Esophagus muscularis mucosa (tissue), 4 donors: ENCODE data around the gene FBXO45.

Experiments
- EP300 ChIP-seq: sonication (generic); formaldehyde crosslinking; IDR thresholded peaks from one replicate; pipeline ENCODE4 v1.6.1; 2017; ENCODE audit warnings: antibody characterized with exemption
- POLR2A ChIP-seq: fragments of 450-650 bp; IDR thresholded peaks from one replicate; pipeline ENCODE4 v1.6.1; 2017; ENCODE audit warnings: antibody characterized with exemption, moderate library complexity, mild to moderate bottlenecking, low read depth
- POLR2AphosphoS5 ChIP-seq, 2 donors: sonication (generic); formaldehyde crosslinking; IDR thresholded peaks; one replicate each; pipeline ENCODE4 v1.6.1; 2017; ENCODE audit warnings: antibody characterized with exemption in 2 of 2
- TF ChIP-seq, protein P1 (sequence below), 3 experiments: fragments of 200-600 bp in 2 of 3; fragments of 450-650 bp in 1 of 3; sonication (generic) in 2 of 3; IDR thresholded peaks; one replicate each; pipeline ENCODE4 v1.5.1; 2017 to 2019; ENCODE audit warnings: antibody characterized with exemption in 3 of 3, mild to moderate bottlenecking in 2 of 3, moderate library complexity in 1 of 3

GRCh38 chr3:196524527-196524926 lies 43.9 kb upstream of the FBXO45 start:
- TF ChIP-seq, protein P1, sequence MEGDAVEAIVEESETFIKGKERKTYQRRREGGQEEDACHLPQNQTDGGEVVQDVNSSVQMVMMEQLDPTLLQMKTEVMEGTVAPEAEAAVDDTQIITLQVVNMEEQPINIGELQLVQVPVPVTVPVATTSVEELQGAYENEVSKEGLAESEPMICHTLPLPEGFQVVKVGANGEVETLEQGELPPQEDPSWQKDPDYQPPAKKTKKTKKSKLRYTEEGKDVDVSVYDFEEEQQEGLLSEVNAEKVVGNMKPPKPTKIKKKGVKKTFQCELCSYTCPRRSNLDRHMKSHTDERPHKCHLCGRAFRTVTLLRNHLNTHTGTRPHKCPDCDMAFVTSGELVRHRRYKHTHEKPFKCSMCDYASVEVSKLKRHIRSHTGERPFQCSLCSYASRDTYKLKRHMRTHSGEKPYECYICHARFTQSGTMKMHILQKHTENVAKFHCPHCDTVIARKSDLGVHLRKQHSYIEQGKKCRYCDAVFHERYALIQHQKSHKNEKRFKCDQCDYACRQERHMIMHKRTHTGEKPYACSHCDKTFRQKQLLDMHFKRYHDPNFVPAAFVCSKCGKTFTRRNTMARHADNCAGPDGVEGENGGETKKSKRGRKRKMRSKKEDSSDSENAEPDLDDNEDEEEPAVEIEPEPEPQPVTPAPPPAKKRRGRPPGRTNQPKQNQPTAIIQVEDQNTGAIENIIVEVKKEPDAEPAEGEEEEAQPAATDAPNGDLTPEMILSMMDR (IDR thresholded peaks at IDR 0.05) = no peak
- no peak for TF ChIP-seq POLR2A
- TF ChIP-seq POLR2AphosphoS5 (IDR thresholded peaks at IDR 0.05) = no peak
- no peak for TF ChIP-seq EP300
